ENCODE measurements around the gene CSPG4. TPM values are rescaled to one million over a fixed set of nuclear protein-coding genes. Genes with fewer than 3 reads are reported as not detected.

Gene CSPG4
- total RNA-seq, 1 donor from 2014 or later = 15.6 TPM

DNA sequence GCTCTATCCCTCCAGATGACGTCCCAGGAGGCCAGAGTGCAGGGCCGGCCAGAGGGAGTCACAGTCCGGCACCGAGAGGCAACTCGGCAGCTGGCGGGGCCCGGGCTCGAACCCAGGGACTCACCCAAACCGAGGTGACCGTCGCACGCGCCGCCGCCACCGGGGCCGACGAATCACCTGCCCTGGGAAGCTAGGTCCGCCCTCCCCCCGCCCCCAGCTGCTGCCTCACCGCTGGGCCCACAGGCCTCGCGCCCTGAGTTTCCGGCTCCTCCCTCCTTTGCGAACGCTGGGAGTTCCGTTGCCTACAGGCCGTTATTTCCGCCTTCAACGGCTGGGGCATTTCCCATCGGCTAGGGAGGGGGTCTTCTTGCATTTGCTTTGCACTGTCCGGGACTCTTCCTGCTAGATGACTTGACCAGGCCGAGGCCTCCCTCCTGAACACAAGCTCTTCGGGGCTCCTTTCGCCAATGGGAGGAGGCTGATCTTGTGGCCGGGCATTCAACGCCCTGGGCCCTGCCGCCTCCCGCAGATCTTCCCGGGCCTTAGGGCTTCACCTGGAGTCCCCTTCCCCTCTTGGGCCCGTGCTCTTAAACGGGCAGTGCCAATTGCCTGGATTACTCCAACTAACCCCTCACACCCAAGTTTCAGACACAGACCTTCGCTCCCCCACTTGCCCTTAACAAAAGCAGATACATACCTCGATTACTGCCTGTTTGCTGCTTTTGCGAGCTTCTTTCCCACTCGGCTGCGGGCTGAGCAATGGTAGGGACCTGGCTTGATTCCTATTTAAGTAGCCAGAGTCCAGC lies 86.9 kb downstream of the CSPG4 start, which contains the start of gene SNUPN:
Gene SNUPN (minus strand): TSS at position 184 of the 806 bp plus-strand sequence. CDS start 4,674 bp downstream, outside the sequence.
- DNase-seq (ENCODE audit: extremely low read depth, low read depth, low spot score) = no peak

Other genes with a start within 250 kb of the CSPG4 start
- 23.2 and 28.8 TPM in 2 replicates for gene PTPN9, start 133.5 kb downstream of the CSPG4 start, total RNA-seq
- 15.9 and 22.7 TPM in 2 replicates for gene SNUPN, start 87.1 kb downstream of the CSPG4 start, total RNA-seq
- 100 and 115 TPM in 2 replicates for gene IMP3, start 72.6 kb downstream of the CSPG4 start, total RNA-seq
- 14.0 and 16.9 TPM in 2 replicates for gene SNX33, start 64.9 kb downstream of the CSPG4 start, total RNA-seq
- 42.9 and 48.0 TPM in 2 replicates for gene UBE2Q2, start 130.6 kb upstream of the CSPG4 start, total RNA-seq
- gene FBXO22, start 191.0 kb upstream of the CSPG4 start, total RNA-seq = 37.9 and 50.5 TPM in 2 replicates